ENCODE results near the gene HS3ST3B1.

- TF ChIP-seq CTCF (IDR thresholded peaks at IDR 0.05; ENCODE audit: insufficient read depth, low read depth, low read length) (no peak), EZH2 (IDR thresholded peaks at IDR 0.05; ENCODE audit: insufficient read depth, low read length) (no peak)
Observed at GRCh38 chr17:14389681-14390080, 88.8 kb downstream of the HS3ST3B1 start.

Data from astrocyte (in vitro differentiated cells and primary cell).